Activated CD4-positive, alpha-beta T cell treated with anti-CD3 and anti-CD28 coated beads, Interleukin-2, amount 50 U/mL, for 16 hours (primary cell): ENCODE measurements around the gene SHOX.
"Not testable (repeated sequence)": the region's sequence is repeated elsewhere in the genome, so short reads cannot be mapped to it uniquely, and the experiment has no call there.

Source experiments
- DNase-seq: peaks from one replicate; pipeline ENCODE4 v3.0.0-alpha.2; 2020

SHOX gene

GRCh38 chrX:622802-623201 lies 7.8 kb upstream of the SHOX start:
- DNase-seq = not testable (repeated sequence)

- no peak for DNase-seq
Observed at GRCh38 chrX:623268-623598, 7.4 kb upstream of the SHOX start.

DNA sequence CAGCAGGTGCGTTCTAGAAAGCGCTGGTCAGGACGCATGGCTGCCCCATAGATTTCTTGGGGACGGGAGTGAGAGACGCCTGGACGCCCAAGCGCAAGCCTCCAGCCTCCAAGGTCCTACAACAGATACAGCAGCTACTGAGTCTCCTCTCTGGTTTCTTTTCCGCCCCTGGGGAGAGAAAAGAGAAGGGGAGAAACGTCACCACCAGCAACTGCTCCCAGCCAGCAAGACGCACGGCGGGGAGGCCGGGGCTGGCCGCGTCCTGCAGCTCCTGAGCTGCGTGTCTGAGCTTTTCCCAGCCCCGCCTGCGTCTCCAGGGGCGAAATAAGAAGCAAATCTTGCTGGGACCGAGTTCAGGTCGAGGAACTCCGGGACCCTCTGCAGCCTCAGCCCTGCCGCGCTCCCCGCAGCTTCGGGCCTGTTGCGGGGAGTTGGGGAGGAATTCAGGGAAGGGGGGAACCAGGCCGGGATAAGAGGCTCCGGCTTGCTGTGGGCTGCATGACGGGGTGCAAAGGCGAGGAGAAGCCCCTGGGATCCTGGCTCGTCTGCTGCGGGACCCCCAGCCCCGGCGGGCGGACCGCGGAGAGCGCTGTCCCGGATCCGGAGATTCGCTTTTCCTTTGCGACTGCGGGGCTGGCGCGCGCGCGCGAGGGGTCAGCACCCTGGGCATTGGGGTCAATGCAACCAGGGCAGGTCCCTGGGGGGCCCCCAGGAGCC lies 6.8 kb upstream of the SHOX start:
- no peak for DNase-seq

- no peak for DNase-seq
Observed at GRCh38 chrX:625137-625691, 5.4 kb upstream of the SHOX start.

DNA sequence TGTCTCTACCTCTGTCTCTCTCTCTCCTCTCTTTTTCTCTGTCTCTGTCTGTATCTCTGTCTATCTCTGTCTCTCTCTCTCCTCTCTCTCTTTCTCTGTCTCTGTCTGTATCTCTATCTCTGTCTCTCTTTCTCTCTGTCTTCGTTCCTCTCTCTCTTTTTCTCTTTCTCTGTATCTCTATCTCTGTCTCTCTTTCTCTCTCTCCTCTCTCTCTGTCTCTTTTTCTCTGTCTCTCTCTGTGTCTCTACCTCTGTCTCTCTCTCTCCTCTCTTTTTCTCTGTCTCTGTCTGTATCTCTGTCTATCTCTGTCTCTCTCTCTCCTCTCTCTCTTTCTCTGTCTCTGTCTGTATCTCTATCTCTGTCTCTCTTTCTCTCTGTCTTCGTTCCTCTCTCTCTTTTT lies 4.5 kb upstream of the SHOX start:
- not testable (repeated sequence) for DNase-seq

DNA sequence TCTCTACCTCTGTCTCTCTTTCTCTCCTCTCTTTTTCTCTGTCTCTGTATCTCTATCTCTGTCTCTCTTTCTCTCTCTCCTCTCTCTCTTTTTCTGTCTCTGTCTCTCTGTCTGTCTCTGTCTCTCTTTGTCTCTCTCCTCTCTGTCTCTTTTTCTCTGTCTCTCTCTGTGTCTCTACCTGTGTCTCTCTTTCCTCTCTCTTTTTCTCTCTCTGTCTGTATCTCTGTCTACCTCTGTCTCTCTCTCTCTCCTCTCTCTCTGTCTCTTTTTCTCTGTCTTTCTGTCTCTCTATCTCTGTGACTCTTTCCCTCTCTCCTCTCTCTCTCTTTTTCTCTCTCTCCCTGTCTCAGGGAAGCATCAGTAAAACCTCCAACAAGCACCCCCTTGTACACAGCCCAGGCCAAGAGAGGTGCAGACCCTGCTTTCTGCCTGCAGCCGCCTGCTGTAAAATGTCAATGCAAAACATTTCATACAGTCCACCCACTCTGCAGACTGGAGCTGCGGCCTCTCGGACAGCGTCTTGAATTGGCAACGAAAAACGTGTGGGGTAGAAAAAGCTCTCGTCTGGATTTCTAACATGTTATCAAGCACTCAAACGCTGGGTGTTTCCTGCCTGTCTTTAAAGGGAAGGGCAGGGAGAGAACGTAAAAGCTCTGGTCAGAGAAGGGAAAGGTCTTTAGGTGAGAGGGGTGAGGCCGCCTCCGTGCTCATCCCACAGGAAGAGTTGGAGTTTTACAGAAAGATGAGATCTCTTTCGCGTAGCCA lies 3.7 kb upstream of the SHOX start:
- DNase-seq = no peak

DNA sequence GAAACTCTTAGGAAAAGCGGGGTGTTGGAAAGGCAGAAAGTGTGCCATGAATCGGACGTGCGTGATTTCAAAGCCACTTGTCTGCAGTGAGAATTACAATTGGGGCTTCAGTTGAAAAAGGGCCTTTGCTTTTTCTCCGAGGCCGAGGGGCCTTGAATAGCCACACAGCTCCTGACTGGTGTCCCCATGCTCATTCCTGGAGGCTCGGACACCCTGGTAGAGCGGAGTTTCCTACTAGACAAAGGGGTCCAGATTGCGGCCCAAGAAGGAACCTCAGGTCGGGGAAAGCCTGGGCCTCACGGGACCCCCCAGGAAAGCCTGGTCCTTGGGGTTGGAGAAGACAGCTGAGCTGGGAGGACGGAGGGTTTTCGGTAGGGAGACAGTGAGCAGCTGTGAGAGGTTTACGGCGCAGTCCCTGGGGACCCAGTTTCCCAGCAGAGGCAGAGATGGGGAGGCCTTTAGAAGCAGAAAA lies 3.0 kb upstream of the SHOX start:
- DNase-seq = no peak

GRCh38 chrX:627995-628394 lies 2.6 kb upstream of the SHOX start:
- no peak for DNase-seq

- DNase-seq = no peak
Observed at GRCh38 chrX:629230-630006, 1.2 kb upstream of the SHOX start.

- no peak for DNase-seq
Observed at GRCh38 chrX:630007-630611, 482 bp upstream of the SHOX start.

- no peak for DNase-seq
Observed at GRCh38 chrX:631802-632365, 1.3 kb downstream of the SHOX start.

GRCh38 chrX:632366-633042 lies 1.9 kb downstream of the SHOX start:
- DNase-seq = no peak

DNA sequence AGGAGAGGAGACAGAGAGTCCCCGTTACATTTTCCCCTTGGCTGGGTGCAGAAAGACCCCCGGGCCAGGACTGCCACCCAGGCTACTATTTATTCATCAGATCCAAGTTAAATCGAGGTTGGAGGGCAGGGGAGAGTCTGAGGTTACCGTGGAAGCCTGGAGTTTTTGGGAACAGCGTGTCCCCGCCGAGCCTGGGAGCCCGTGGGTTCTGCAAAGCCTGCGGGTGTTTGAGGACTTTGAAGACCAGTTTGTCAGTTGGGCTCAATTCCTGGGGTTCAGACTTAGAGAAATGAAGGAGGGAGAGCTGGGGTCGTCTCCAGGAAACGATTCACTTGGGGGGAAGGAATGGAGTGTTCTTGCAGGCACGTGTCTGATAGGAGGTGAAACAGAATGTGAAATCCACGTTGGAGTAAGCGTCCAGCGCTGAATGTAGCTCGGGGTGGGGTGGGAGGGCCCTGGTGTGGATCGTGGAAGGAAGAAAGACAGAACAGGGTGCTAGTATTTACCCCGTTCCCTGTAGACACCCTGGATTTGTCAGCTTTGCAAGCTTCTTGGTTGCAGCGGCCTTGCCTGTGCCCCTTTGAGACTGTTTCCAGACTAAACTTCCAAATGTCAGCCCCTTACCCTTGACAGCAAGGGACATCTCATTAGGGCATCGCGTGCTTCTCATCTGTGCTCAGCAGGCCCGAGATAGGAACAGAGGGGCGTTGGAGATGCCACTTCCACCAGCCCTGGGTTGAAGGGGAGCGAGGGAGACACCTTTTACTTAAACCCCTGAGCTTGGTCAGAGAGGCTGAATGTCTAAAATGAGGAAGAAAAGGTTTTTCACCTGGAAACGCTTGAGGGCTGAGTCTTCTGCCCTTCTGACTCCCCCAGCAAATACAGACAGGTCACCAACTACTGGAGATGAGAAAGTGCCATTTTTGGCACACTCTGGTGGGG lies 2.7 kb downstream of the SHOX start:
- no peak for DNase-seq

GRCh38 chrX:633985-634958 lies 3.7 kb downstream of the SHOX start:
- DNase-seq = no peak

DNA sequence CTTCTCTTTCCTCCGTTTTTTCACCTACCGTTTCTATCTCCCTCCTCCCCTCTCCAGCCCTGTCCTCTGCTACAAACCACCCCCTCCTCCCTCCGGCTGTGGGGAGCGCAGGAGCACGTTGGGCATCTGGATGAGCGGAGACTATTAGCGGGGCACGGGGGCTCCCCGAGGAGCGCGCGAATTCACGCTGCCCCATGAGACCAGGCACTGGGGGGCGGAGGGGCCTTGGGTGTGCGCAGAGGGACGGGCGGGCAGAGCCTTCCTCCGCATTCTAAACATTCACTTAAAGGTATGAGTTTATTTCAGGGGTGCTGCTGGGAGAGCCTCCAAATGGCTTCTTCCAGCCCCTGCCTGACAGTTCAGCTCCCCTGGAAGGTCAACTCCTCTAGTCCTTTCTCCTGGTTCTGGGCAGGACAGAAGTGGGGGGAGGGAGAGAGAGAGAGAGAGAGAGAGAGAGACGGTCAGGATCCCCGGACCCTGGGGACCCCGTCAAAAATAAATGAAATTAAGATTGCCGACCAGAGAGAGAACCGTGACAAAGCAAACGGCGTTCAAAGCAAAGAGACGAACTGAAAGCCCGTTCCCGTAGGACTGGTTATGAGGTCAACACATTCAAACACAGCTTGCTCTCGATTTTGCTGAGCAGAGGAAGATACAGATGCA lies 5.0 kb downstream of the SHOX start:
- DNase-seq = no peak

DNA sequence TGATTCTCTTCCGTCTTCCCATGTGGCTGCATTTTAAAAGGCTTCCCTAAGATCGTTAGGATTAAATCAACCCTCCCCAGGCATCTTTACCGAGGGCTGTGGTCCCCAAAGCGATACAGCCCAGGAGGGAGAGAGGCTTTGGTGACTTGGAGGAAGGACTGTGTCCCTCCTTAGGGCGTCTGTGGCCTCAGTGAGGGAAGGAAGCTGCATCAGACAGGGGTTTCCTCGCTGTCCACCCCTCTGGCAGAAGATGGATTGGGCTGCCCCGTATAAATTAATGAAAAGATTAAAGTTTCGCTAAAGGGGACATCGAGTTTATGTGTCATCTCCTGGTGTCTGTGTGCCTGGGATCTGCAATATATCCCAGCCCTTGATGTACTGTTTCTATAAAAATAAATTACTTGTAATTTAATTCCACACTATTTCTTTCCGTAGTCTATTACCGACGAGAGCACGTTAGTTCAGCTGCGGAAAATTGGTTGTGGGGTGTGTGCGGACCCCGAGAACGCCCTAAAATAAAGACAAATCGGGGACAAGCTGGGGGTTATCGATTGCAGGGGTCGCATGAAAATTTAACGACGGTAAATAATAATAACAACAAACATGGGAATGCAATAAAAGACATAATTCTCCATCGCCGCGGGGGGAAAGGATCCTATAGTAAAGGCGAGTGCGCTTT lies 6.5 kb downstream of the SHOX start:
- DNase-seq = no peak

GRCh38 chrX:637660-638481 lies 7.3 kb downstream of the SHOX start:
- DNase-seq = no peak
